B cell (primary cell): ENCODE data around the gene ACBD4. TPM values are rescaled to one million over a fixed set of nuclear protein-coding genes. Genes with fewer than 3 reads are reported as not detected.

ENCODE experiments used
- ATAC-seq: fragments of 200-7000 bp; cut with Tn5 transposase; one replicate; pipeline ENCODE4 v1.10.0; 2021; ENCODE audit warnings: low read depth, mild to moderate bottlenecking, moderate number of reproducible peaks, moderate library complexity
- CTCF ChIA-PET: fragments of 350-600 bp; sonication (Branson Sonifier 250); formaldehyde crosslinking; loops from one replicate; lab custom pipeline; 2021; ENCODE audit warnings: antibody characterized with exemption, inconsistent platforms; lab: Charles Lee
- POLR2A ChIA-PET: fragments of 350-600 bp; sonication (Branson Sonifier 250); formaldehyde crosslinking; loops from one replicate; lab custom pipeline; 2021; ENCODE audit warnings: antibody characterized with exemption; lab: Charles Lee
- DNase-seq: peaks from one replicate; pipeline ENCODE4 v3.0.0; 2013
- H2AFZ ChIP-seq: 2 replicates; pipeline ENCODE4 v1.6.1; 2012; ENCODE audit warnings: mild to moderate bottlenecking, low read depth, low read length; ENCODE audit not compliant: insufficient read depth, poor library complexity, severe bottlenecking
- H3K27ac ChIP-seq, 2 donors: 1 replicate in 1 of 2; 2 replicates in 1 of 2; pipeline ENCODE4 v1.5.1; 2012 to 2013; ENCODE audit warnings: low read length in 2 of 2, mild to moderate bottlenecking in 2 of 2, moderate library complexity in 1 of 2
- H3K27me3 ChIP-seq, 4 experiments: fragments of 200-600 bp in 1 of 4; sonication (generic) in 1 of 4; replicated peaks in 1 of 4; 1 replicate in 2 of 4; 2 replicates in 2 of 4; pipeline versions ENCODE4 v1.6.1 to v1.7.0; 2013 to 2016; ENCODE audit warnings: low read length in 3 of 4, mild to moderate bottlenecking in 2 of 4, mixed read lengths in 1 of 4, moderate library complexity in 1 of 4; ENCODE audit not compliant: insufficient read depth in 4 of 4, control insufficient read depth in 3 of 4; ENCODE audit errors: control extremely low read depth in 1 of 4
- H3K36me3 ChIP-seq, 2 experiments: replicated peaks in 1 of 2; 1 replicate in 1 of 2; 2 replicates in 1 of 2; pipeline versions ENCODE4 v1.6.1 to v1.7.1; 2013; ENCODE audit warnings: low read length in 1 of 2; ENCODE audit not compliant: insufficient read depth in 2 of 2, control insufficient read depth in 1 of 2; ENCODE audit errors: control extremely low read depth in 1 of 2, extremely low read depth in 1 of 2
- H3K4me1 ChIP-seq, 2 donors: fragments of 200-600 bp in 1 of 2; sonication (generic) in 1 of 2; 1 replicate in 1 of 2; 2 replicates in 1 of 2; pipeline versions ENCODE4 v1.5.1 to v1.6.1; 2013 to 2017; ENCODE audit warnings: low read length in 2 of 2; ENCODE audit not compliant: control insufficient read depth in 2 of 2, insufficient read depth in 2 of 2
- H3K4me2 ChIP-seq: replicated peaks from 2 replicates; pipeline ENCODE3; 2012; ENCODE audit warnings: mild to moderate bottlenecking, low read depth, low read length; ENCODE audit not compliant: poor library complexity, severe bottlenecking
- H3K4me3 ChIP-seq, 5 experiments: fragments of 200-600 bp in 1 of 5; sonication (generic) in 1 of 5; 1 replicate in 3 of 5; 2 replicates in 2 of 5; pipeline versions ENCODE4 v1.5.1 to v1.7.0; 2011 to 2016; ENCODE audit warnings: low read length in 4 of 5, mild to moderate bottlenecking in 4 of 5, low read depth in 2 of 5, control low read depth in 1 of 5, moderate library complexity in 1 of 5; ENCODE audit not compliant: insufficient read depth in 1 of 5; ENCODE audit errors: control extremely low read depth in 1 of 5, extremely low read depth in 1 of 5
- H3K79me2 ChIP-seq: fragments of 200-600 bp; sonication (generic); one replicate; pipeline ENCODE4 v1.6.0; 2016; ENCODE audit warnings: low read length; ENCODE audit not compliant: control insufficient read depth, insufficient read depth
- H3K9ac ChIP-seq: fragments of 200-600 bp; sonication (generic); 2 replicates; pipeline ENCODE4 v1.6.1; 2017; ENCODE audit warnings: mild to moderate bottlenecking, low read length, moderate library complexity
- H3K9me3 ChIP-seq, 3 donors: one replicate each; pipeline versions ENCODE4 v1.6.1 to v1.7.1; 2013; ENCODE audit warnings: low read length in 2 of 3; ENCODE audit not compliant: control insufficient read depth in 2 of 3, insufficient read depth in 1 of 3; ENCODE audit errors: control extremely low read depth in 1 of 3
- H4K20me1 ChIP-seq: 2 replicates; pipeline ENCODE4 v1.6.0; 2012; ENCODE audit warnings: mild to moderate bottlenecking, low read length; ENCODE audit not compliant: insufficient read depth, control insufficient read depth, poor library complexity, severe bottlenecking
- H3K27ac Mint-ChIP-seq: one replicate; pipeline ENCODE4 v1.8.0; 2021; ENCODE audit warnings: mixed read lengths
- H3K27me3 Mint-ChIP-seq: one replicate; pipeline ENCODE4 v1.8.0; 2021; ENCODE audit warnings: mixed read lengths
- H3K4me1 Mint-ChIP-seq: one replicate; pipeline ENCODE4 v1.8.0; 2021; ENCODE audit warnings: mixed read lengths
- H3K4me3 Mint-ChIP-seq: one replicate; pipeline ENCODE4 v1.8.0; 2021; ENCODE audit warnings: mixed read lengths
- H3K9me3 Mint-ChIP-seq: one replicate; pipeline ENCODE4 v1.8.0; 2022; ENCODE audit warnings: mixed read lengths; ENCODE audit not compliant: insufficient read depth
- CTCF ChIP-seq: fragments of 200-600 bp; IDR thresholded peaks from one replicate; pipeline ENCODE4 v1.8.0; 2022; ENCODE audit warnings: antibody characterized with exemption, mild to moderate bottlenecking
- EZH2 ChIP-seq: IDR thresholded peaks from 2 replicates; pipeline ENCODE4 v1.6.1; 2012; ENCODE audit warnings: borderline replicate concordance, low read depth, mild to moderate bottlenecking, moderate library complexity, low read length; ENCODE audit not compliant: insufficient read depth, poor library complexity, severe bottlenecking
- WGBS: methylation state at CpG from one replicate; pipeline ENCODE4 v1.1.5; 2013; ENCODE audit warnings: missing lambda C conversion rate; ENCODE audit not compliant: insufficient coverage; 5-methylcytosine and 5-hydroxymethylcytosine counted together
- intact Hi-C: fragments of 100-400 bp; cut with micrococcal nuclease; formaldehyde crosslinking; loops from one replicate; pipeline ENCODE4 v1.10.0; 2022
- polyA plus RNA-seq: library from polyadenylated mRNA; depleted of rRNA; stranded (reverse); fragments of >200 nt; gene quantifications from 2 replicates; pipeline ENCODE4 v1.2.3, GENCODE V29; 2012
- total RNA-seq, 2 donors: library from RNA; stranded (reverse); fragments of 120-200 nt in 1 of 2; gene quantifications; 1 replicate in 1 of 2; 2 replicates in 1 of 2; pipeline versions ENCODE4 v1.2.3 to v1.2.4, GENCODE V29; 2013 to 2022

Gene ACBD4
- total and polyA plus RNA-seq, 2 donors (not counting 1 experiment from before 2014, with no cell fraction given): 36.8 to 39.4 TPM

GRCh38 chr17:45123076-45123770 is 12.3 kb upstream of the ACBD4 start:
- Histone ChIP-seq H3K4me1 (no peaks in the 10 kb centered on the region), H3K9ac (no peak overlapping the region), H2AFZ (no peak overlapping the region), H3K27me3 (peaks cover 0 to 7% (median 0%) of the 10 kb centered on the region in 4 experiments), H3K4me3 (no peak overlapping the region), H3K9me3 (no peaks in the 10 kb centered on the region), H3K79me2 (no peaks in the 10 kb centered on the region), H3K36me3 (no peaks in the 10 kb centered on the region), H4K20me1 (no peaks in the 10 kb centered on the region), H3K27ac (no peak overlapping the region), H3K4me2 (no peak overlapping the region)
- TF ChIP-seq EZH2: no peak
- no peak for TF ChIP-seq CTCF
- no peaks in the 10 kb centered on the region for H3K4me1 Mint-ChIP-seq
- H3K9me3 Mint-ChIP-seq: no peaks in the 10 kb centered on the region
- CTCF ChIA-PET: interaction anchor here (1.5 kb wide), 1 partner anchor 24 kb away, joined by 6 read pairs; no protein-coding TSS in a partner anchor
- POLR2A ChIA-PET: interaction anchor here (0.7 kb wide), 1 partner anchor 11 kb away, joined by 9 read pairs; no protein-coding TSS in a partner anchor
- intact Hi-C loops: no loop called here
- no peak for DNase-seq
- no peak for ATAC-seq
- H3K4me3 Mint-ChIP-seq: no peak overlapping the region
- no peak overlapping the region for H3K27ac Mint-ChIP-seq
- 91% methylated on average over 5 of the region's 6 CpGs for WGBS
- peaks cover 5% of the 10 kb centered on the region for H3K27me3 Mint-ChIP-seq
